GM13977 (cell line): ENCODE measurements around the gene TP73.

Experiments used
- DNase-seq: peaks from one replicate; pipeline ENCODE4 v3.0.0; 2012; ENCODE audit warnings: low spot score
- CTCF ChIP-seq: IDR thresholded peaks from 2 replicates; pipeline ENCODE4 v1.5.1; 2012; ENCODE audit warnings: mild to moderate bottlenecking, control low read depth; ENCODE audit not compliant: insufficient read depth; ENCODE audit errors: extremely low read depth, missing control alignments
- in situ Hi-C: fragments of 300-500 bp; cut with MboI; formaldehyde crosslinking; loops from one replicate; pipeline ENCODE4 v1.12.0; 2022; ENCODE audit warnings: low sequenced_read_pairs, low pct_unique_long_range_greater_than_20kb, mixed read lengths, inconsistent platforms; ENCODE audit not compliant: unreplicated experiment

The TP73 gene

DNA sequence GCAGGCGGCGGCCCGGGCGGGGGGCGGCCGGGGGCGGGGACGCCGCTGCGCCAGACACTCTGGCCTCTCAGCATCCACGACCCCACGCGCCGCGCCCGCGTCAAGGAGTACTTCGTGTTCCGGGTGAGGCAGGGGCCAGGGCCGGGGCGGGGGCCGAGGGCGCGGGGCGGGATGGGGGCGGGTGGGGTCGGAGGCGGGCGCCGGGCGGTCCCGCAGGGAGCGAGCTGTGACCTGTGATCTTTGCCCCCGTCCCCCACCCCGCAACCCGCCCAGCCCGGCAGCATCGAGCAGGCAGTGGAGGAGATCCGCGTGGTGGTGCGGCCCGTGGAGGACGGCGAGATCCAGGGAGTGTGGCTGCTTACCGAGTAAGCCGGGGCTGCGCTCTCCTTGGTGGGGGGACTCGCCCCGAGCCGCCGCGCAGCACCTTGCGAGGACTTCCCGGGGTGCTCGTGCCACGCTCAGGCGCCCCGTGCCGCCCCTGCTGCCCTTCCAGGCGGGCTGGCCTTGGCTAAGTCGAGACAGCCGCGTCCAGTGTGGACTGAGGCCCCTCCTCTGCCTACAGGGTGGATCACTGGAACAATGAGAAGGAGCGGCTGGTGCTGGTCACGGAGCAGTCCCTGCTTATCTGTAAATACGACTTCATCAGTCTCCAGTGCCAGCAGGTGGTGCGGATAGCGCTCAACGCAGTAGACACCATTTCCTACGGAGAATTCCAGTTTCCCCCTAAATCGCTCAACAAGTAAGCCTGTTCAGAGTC is 27.0 kb upstream of the TP73 start:
- in situ Hi-C loops, result no loop called here
- TF ChIP-seq CTCF, result no peak
- no peak for DNase-seq

DNA sequence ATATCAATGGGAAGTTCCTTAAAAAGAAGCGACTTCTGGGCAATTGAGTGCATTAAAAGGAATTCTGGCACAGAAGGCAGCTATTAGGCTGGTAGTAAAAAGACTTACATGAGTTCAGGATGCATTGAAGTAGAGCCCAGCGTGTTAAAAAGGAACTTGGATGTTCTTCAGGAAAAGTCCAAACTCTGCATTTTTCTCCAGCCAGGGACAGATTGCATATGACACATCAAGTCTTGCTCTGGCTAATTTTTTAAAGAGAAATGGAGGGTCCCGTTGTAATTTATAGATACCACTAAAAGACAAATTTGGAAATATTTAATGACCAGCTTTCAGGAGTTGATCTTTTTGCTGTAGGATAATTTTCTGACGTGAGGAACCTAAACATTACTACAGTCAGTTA is 26.3 kb upstream of the TP73 start:
- in situ Hi-C loops, result no loop called here
- no peak for TF ChIP-seq CTCF
- no peak for DNase-seq

GRCh38 chr1:3627515-3628253 is 24.6 kb upstream of the TP73 start:
- in situ Hi-C loops, result no loop called here
- TF ChIP-seq CTCF, result no peak
- DNase-seq, result no peak

- no peak for DNase-seq
- no peak for TF ChIP-seq CTCF
- in situ Hi-C loops, result no loop called here
Observed at GRCh38 chr1:3628445-3628844, 23.9 kb upstream of the TP73 start.

- in situ Hi-C loops, result no loop called here
- no peak for TF ChIP-seq CTCF
Observed at GRCh38 chr1:3629561-3630160, 22.7 kb upstream of the TP73 start.

GRCh38 chr1:3630161-3630611 is 22.1 kb upstream of the TP73 start:
- in situ Hi-C loops, result no loop called here
- TF ChIP-seq CTCF, result no peak
- DNase-seq, result no peak

More at GRCh38 chr1:3629561-3630160, 22.7 kb upstream of the TP73 start:
- no peak for DNase-seq
